K562 (cell line): Measurements from ENCODE around the gene MTNR1B. TPM values are rescaled to one million over a fixed set of nuclear protein-coding genes. Genes with fewer than 3 reads are reported as not detected.

ENCODE experiments used
- ATAC-seq: fragments of 200-7000 bp; cut with Tn5 transposase; 3 replicates; pipeline ENCODE4 v1.9.1; 2020; ENCODE audit warnings: moderate library complexity
- BruUV-seq: library from RNA; stranded (reverse); fragments of 400-500 nt; replicated peaks from 2 replicates; lab custom pipeline; 2021; lab: Mats Ljungman, UMichigan
- CTCF ChIA-PET: fragments of 300-600 bp; formaldehyde crosslinking; extraction: SDS; loops from one replicate; lab custom pipeline; 2021; ENCODE audit warnings: low intra/inter-chr PET ratio; lab: Yijun Ruan, JAX
- POLR2A ChIA-PET: fragments of 300-600, 350-650 bp; sonication (Branson Sonifier 250); formaldehyde crosslinking; extraction: SDS; loops from one replicate; lab custom pipeline; 2021; ENCODE audit warnings: antibody characterized with exemption, inconsistent platforms; lab: Yijun Ruan, JAX
- DNase-seq, 4 experiments: peaks; one replicate each; pipeline versions ENCODE4 v3.0.0 to v3.0.0-alpha.2; 2011 to 2018; ENCODE audit warnings: low spot score in 3 of 4, mixed read lengths in 3 of 4; ENCODE audit errors: extremely low read depth in 1 of 4
- FAIRE-seq: peaks from 2 replicates; lab custom pipeline; 2011; peaks lifted over from hg19 to GRCh38; lab: Jason Lieb, UNC
- H2AFZ ChIP-seq: 2 replicates; pipeline ENCODE4 v1.6.0; 2011; ENCODE audit warnings: low read depth, low read length, control low read depth, inconsistent platforms
- H3K27ac ChIP-seq: fragments of 200-600 bp; 3 replicates; pipeline ENCODE4 v1.8.0; 2011; ENCODE audit warnings: low read depth, mild to moderate bottlenecking, control low read depth, inconsistent platforms, low read length, moderate library complexity, mixed read lengths; ENCODE audit errors: extremely low read depth
- H3K27me3 ChIP-seq, 2 experiments: fragments of 300-600 bp in 1 of 2; 2 replicates in 1 of 2; 3 replicates in 1 of 2; pipeline versions ENCODE4 v1.6.0 to v1.8.0; 2011; ENCODE audit warnings: inconsistent platforms in 2 of 2, low read length in 2 of 2, mild to moderate bottlenecking in 1 of 2, mixed read lengths in 1 of 2, moderate library complexity in 1 of 2; ENCODE audit not compliant: control insufficient read depth in 2 of 2, insufficient read depth in 2 of 2
- H3K36me3 ChIP-seq: fragments of 300-600 bp; 3 replicates; pipeline ENCODE4 v1.8.0; 2011; ENCODE audit warnings: mild to moderate bottlenecking, low read length, inconsistent platforms; ENCODE audit not compliant: control insufficient read depth, insufficient read depth
- H3K4me1 ChIP-seq, 2 experiments: fragments of 200-600 bp in 1 of 2; replicated peaks in 1 of 2; 2 replicates in 1 of 2; 3 replicates in 1 of 2; pipeline versions ENCODE4 v1.5.1 to v1.8.0; 2011; ENCODE audit warnings: inconsistent platforms in 2 of 2, low read length in 2 of 2, mild to moderate bottlenecking in 1 of 2, mixed read lengths in 1 of 2, moderate library complexity in 1 of 2; ENCODE audit not compliant: control insufficient read depth in 2 of 2, insufficient read depth in 2 of 2
- H3K4me2 ChIP-seq: 2 replicates; pipeline ENCODE4 v1.6.1; 2011; ENCODE audit warnings: low read length, control low read depth, inconsistent platforms, mixed read lengths; ENCODE audit not compliant: insufficient read depth
- H3K4me3 ChIP-seq: fragments of 200-600 bp; sonication (generic), shearing (Covaris generic); 2 replicates; pipeline ENCODE4 v1.5.1; 2016; ENCODE audit warnings: control low read depth, inconsistent platforms
- H3K79me2 ChIP-seq: fragments of 200-600 bp; 3 replicates; pipeline ENCODE4 v1.8.0; 2011; ENCODE audit warnings: low read length, inconsistent platforms; ENCODE audit not compliant: control insufficient read depth, insufficient read depth
- H3K9ac ChIP-seq, 2 experiments: 2 replicates each; pipeline versions ENCODE4 v1.6.0 to v1.6.1; 2011; ENCODE audit warnings: low read depth in 2 of 2, low read length in 2 of 2, control low read depth in 1 of 2, inconsistent platforms in 1 of 2, mild to moderate bottlenecking in 1 of 2, mixed read lengths in 1 of 2; ENCODE audit not compliant: insufficient read depth in 1 of 2
- H3K9me1 ChIP-seq: one replicate; pipeline ENCODE4 v1.6.0; 2011; ENCODE audit warnings: inconsistent platforms, mild to moderate bottlenecking, low read length, moderate library complexity; ENCODE audit not compliant: control insufficient read depth, insufficient read depth
- H3K9me3 ChIP-seq: replicated peaks from 2 replicates; pipeline ENCODE4 v1.5.1; 2011; ENCODE audit warnings: low read depth, low read length, inconsistent platforms; ENCODE audit not compliant: control insufficient read depth, insufficient read depth
- H4K20me1 ChIP-seq: replicated peaks from 2 replicates; pipeline ENCODE4 v1.6.1; 2011; ENCODE audit warnings: low read length, inconsistent platforms, mixed read lengths; ENCODE audit not compliant: control insufficient read depth, insufficient read depth
- BMI1 ChIP-seq: fragments of 150-350 bp; IDR thresholded peaks from 2 replicates; pipeline ENCODE4 v1.6.1; 2014; ENCODE audit warnings: low read length
- DEAF1 ChIP-seq: fragments of 450-650 bp; formaldehyde crosslinking; IDR thresholded peaks from 2 replicates; pipeline ENCODE4 v1.4.0; 2020; ENCODE audit warnings: mild to moderate bottlenecking, moderate library complexity
- DPF2 ChIP-seq: fragments of 450-650 bp; IDR thresholded peaks from 2 replicates; pipeline ENCODE4 v1.6.1; 2016
- GABPB2 ChIP-seq: fragments of 250-450 bp; sonication (Bioruptor Pico); conservative IDR thresholded peaks from 2 replicates; pipeline ENCODE4 v1.5.1; 2021; ENCODE audit warnings: mild to moderate bottlenecking
- HDAC2 ChIP-seq: fragments of 450-650 bp; IDR thresholded peaks from 2 replicates; pipeline ENCODE4 v1.6.1; 2016; ENCODE audit warnings: mild to moderate bottlenecking
- IRF1 ChIP-seq: sonication (generic); formaldehyde crosslinking; IDR thresholded peaks from 2 replicates; pipeline ENCODE4 v1.8.0; 2022; ENCODE audit warnings: missing genetic modification reagents, mild to moderate bottlenecking, borderline replicate concordance
- MEF2D ChIP-seq: conservative IDR thresholded peaks from 2 replicates; pipeline ENCODE4 v1.6.1; 2016; ENCODE audit warnings: low read depth, missing genetic modification characterization, missing compliant biosample characterization
- POLR2A ChIP-seq: fragments of 450-650 bp; conservative IDR thresholded peaks from 2 replicates; pipeline ENCODE4 v1.6.1; 2016
- PYGO2 ChIP-seq: fragments of 450-650 bp; IDR thresholded peaks from 2 replicates; pipeline ENCODE4 v1.6.1; 2016; ENCODE audit warnings: mild to moderate bottlenecking, missing genetic modification characterization, moderate library complexity, missing compliant biosample characterization
- RBM39 ChIP-seq: fragments of 200-400 bp; formaldehyde crosslinking; optimal IDR thresholded peaks from 2 replicates; pipeline ENCODE3; 2018; ENCODE audit warnings: low read depth, low read length
- SIX5 ChIP-seq, 2 experiments: IDR thresholded peaks; 2 replicates each; pipeline ENCODE4 v1.6.1; 2011; ENCODE audit warnings: low read length in 2 of 2, borderline replicate concordance in 1 of 2, low read depth in 1 of 2, mild to moderate bottlenecking in 1 of 2, moderate library complexity in 1 of 2; ENCODE audit not compliant: insufficient read depth in 1 of 2
- THRB ChIP-seq: fragments of 450-650 bp; formaldehyde crosslinking; conservative IDR thresholded peaks from 2 replicates; pipeline ENCODE4 v1.4.0; 2022; ENCODE audit warnings: mild to moderate bottlenecking, missing genetic modification characterization
- TRIM24 ChIP-seq, 2 experiments: fragments of 450-650 bp; IDR thresholded peaks; 2 replicates each; pipeline ENCODE4 v1.6.1; 2016
- USF2 ChIP-seq: sonication (generic); formaldehyde crosslinking; IDR thresholded peaks from 2 replicates; pipeline ENCODE4 v1.5.0; 2020; ENCODE audit warnings: missing genetic modification reagents
- ZBTB1 ChIP-seq: sonication (generic); formaldehyde crosslinking; IDR thresholded peaks from 2 replicates; pipeline ENCODE4 v1.8.1; 2023; ENCODE audit warnings: missing genetic modification reagents, low read depth, mild to moderate bottlenecking, borderline replicate concordance
- ZNF316 ChIP-seq: fragments of 450-650 bp; IDR thresholded peaks from 2 replicates; pipeline ENCODE4 v1.6.1; 2016
- ZNF561 ChIP-seq: fragments of 450-650 bp; formaldehyde crosslinking; conservative IDR thresholded peaks from 2 replicates; pipeline ENCODE4 v1.4.0; 2020; ENCODE audit warnings: mild to moderate bottlenecking, moderate library complexity
- ZNF699 ChIP-seq: fragments of 250-450 bp; sonication (Bioruptor Pico); IDR thresholded peaks from 2 replicates; pipeline ENCODE4 v1.8.0; 2021; ENCODE audit warnings: mild to moderate bottlenecking, moderate library complexity; ENCODE audit not compliant: insufficient replicate concordance
- ZNF740 ChIP-seq, 3 experiments: fragments of 200-800 bp in 1 of 3; sonication (Bioruptor generic) in 1 of 3; sonication (generic) in 1 of 3; formaldehyde crosslinking in 1 of 3; IDR thresholded peaks; 2 replicates each; pipeline versions ENCODE4 v1.6.1 to v1.8.0; 2016 to 2022; ENCODE audit warnings: mild to moderate bottlenecking in 2 of 3, missing compliant biosample characterization in 2 of 3, missing genetic modification characterization in 2 of 3, missing genetic modification reagents in 1 of 3
- in situ Hi-C: fragments of 300-500 bp; cut with MboI; formaldehyde crosslinking; loops from 4 replicates; pipeline ENCODE4 v1.15.0; 2018; ENCODE audit warnings: inconsistent platforms, mixed read lengths
- intact Hi-C: fragments of 100-400 bp; cut with micrococcal nuclease; formaldehyde crosslinking; loops from 2 replicates; pipeline ENCODE4 v1.14.2; 2022
- polyA plus RNA-seq, 8 experiments: library from polyadenylated mRNA; depleted of rRNA in 4 of 8; stranded (reverse) in 5 of 8; unstranded in 3 of 8; fragments of >200 nt; fragmentation: Nextera tagmentation in 2 of 8; fragmentation: Illumina TruSeq in 1 of 8; extraction: Ambion mirVana in 2 of 8; extraction: Trizol in 1 of 8; gene quantifications; 2 replicates each; pipeline versions ENCODE4 v1.2.1 to v1.2.3, GENCODE V29; 2011 to 2014; ENCODE audit warnings: inconsistent platforms in 1 of 8, missing spikeins in 1 of 8
- total RNA-seq, 7 experiments: library from RNA; depleted of rRNA in 6 of 7; stranded (reverse); fragments of >200 nt in 6 of 7; fragmentation: Illumina TruSeq in 2 of 7; extraction: Trizol in 2 of 7; gene quantifications; 2 replicates each; pipeline versions ENCODE4 v1.2.1 to v1.2.3, GENCODE V29; 2011 to 2021; ENCODE audit warnings: low replicate concordance in 1 of 7

Gene MTNR1B
- total and polyA plus RNA-seq, 9 of the 15 experiments (the other 6 are each of a cell fraction or from before 2014, with no cell fraction given) = not detected

- intact Hi-C loops (no loop called here), in situ Hi-C loops (no loop called here)
- Histone ChIP-seq H3K79me2 (no peaks in the 10 kb centered on the region), H3K36me3 (no peaks in the 10 kb centered on the region), H3K9me3 (no peaks in the 10 kb centered on the region), H3K27me3 (no peaks in the 10 kb centered on the region), H2AFZ (no peak overlapping the region), H3K9ac (no peak overlapping the region), H4K20me1 (no peaks in the 10 kb centered on the region), H3K27ac (no peak overlapping the region), H3K4me1 (no peaks in the 10 kb centered on the region), H3K9me1 (no peaks in the 10 kb centered on the region), H3K4me2 (no peak overlapping the region), H3K4me3 (no peak overlapping the region)
- ATAC-seq (no peak), FAIRE-seq (no peak), DNase-seq (no peak)
- no TSS peak for BruUV-seq
- CTCF ChIA-PET = no interaction called here
- POLR2A ChIA-PET = interaction anchor here (0.7 kb wide), 1 partner anchor 158 kb away, joined by 4 read pairs; no protein-coding TSS in a partner anchor
- TF ChIP-seq MEF2D (tag) = no peak
- TF ChIP-seq POLR2A = no peak
- TF ChIP-seq SIX5 (IDR thresholded peaks at IDR 0.05; ENCODE audit: borderline replicate concordance in 1 of 2, insufficient read depth in 1 of 2, low read depth in 1 of 2, low read length in 2 of 2) = no peak
- no peak for TF ChIP-seq BMI1
- TF ChIP-seq ZNF316 = no peak
- TF ChIP-seq IRF1 (CRISPR knock-in tag) = no peak
- no peak for TF ChIP-seq USF2 (CRISPR knock-in tag)
- TF ChIP-seq DEAF1 = no peak
- TF ChIP-seq TRIM24 (IDR thresholded peaks at IDR 0.05) = no peak
- no peak for TF ChIP-seq ZNF561 (CRISPR knock-in tag)
- no peak for TF ChIP-seq ZBTB1
- no peak for TF ChIP-seq THRB (CRISPR knock-in tag)
- TF ChIP-seq DPF2 = no peak
- no peak for TF ChIP-seq HDAC2
- TF ChIP-seq RBM39 = no peak
- no peak for TF ChIP-seq ZNF740 (CRISPR knock-in tag; IDR thresholded peaks at IDR 0.05)
- TF ChIP-seq ZNF740 (tag; IDR thresholded peaks at IDR 0.05) = no peak
- TF ChIP-seq GABPB2 (CRISPR knock-in tag) = no peak
- no peak for TF ChIP-seq ZNF699 (CRISPR knock-in tag)
- no peak for TF ChIP-seq PYGO2 (tag)
Observed at GRCh38 chr11:92955860-92956259, 13.6 kb upstream of the MTNR1B start.
